Esophagus (tissue), 2 donors: ENCODE data around the gene KYNU. TPM values are rescaled to one million over a fixed set of nuclear protein-coding genes. Genes with fewer than 3 reads are reported as not detected.
"Not testable (repeated sequence)": the region's sequence is repeated elsewhere in the genome, so short reads cannot be mapped to it uniquely, and the experiment has no call there.

Experiments used
- H3K27ac ChIP-seq, 2 donors: one replicate each; pipeline ENCODE4 v1.5.1; 2013; ENCODE audit warnings: low read depth in 2 of 2, mild to moderate bottlenecking in 2 of 2, inconsistent platforms in 1 of 2, low read length in 1 of 2, moderate library complexity in 1 of 2
- H3K27me3 ChIP-seq, 2 donors: one replicate each; pipeline ENCODE4 v1.6.1; 2013; ENCODE audit warnings: low read length in 2 of 2, control low read depth in 1 of 2, mild to moderate bottlenecking in 1 of 2; ENCODE audit not compliant: insufficient read depth in 2 of 2, control insufficient read depth in 1 of 2
- H3K36me3 ChIP-seq, 2 donors: one replicate each; pipeline ENCODE4 v1.6.1; 2013; ENCODE audit warnings: low read length in 1 of 2; ENCODE audit not compliant: control insufficient read depth in 2 of 2, insufficient read depth in 2 of 2
- H3K4me1 ChIP-seq, 2 donors: one replicate each; pipeline ENCODE4 v1.6.1; 2013; ENCODE audit warnings: low read length in 1 of 2; ENCODE audit not compliant: control insufficient read depth in 2 of 2, insufficient read depth in 2 of 2
- H3K4me3 ChIP-seq, 2 donors: one replicate each; pipeline ENCODE4 v1.5.1; 2013; ENCODE audit warnings: low read length in 2 of 2, mild to moderate bottlenecking in 2 of 2, low read depth in 1 of 2, moderate library complexity in 1 of 2
- H3K9me3 ChIP-seq, 2 donors: one replicate each; pipeline ENCODE4 v1.6.1; 2013; ENCODE audit warnings: mild to moderate bottlenecking in 2 of 2, low read depth in 1 of 2, low read length in 1 of 2, moderate library complexity in 1 of 2; ENCODE audit not compliant: control insufficient read depth in 2 of 2, insufficient read depth in 1 of 2
- WGBS, 2 donors: extraction: QIAGEN DNeasy Blood & Tissue Kit; methylation state at CpG; one replicate each; pipeline ENCODE4 v1.1.7; 2013; 5-methylcytosine and 5-hydroxymethylcytosine counted together
- polyA plus RNA-seq, 2 donors: library from polyadenylated mRNA; stranded (reverse); fragments of 200-250 nt; gene quantifications; one replicate each; pipeline ENCODE4 v1.2.3, GENCODE V29; 2013
- donor health status: healthy with polysubstance abuse.
- donor health status: Bipolar disorder and iron deficiency.

The KYNU gene
- polyA plus RNA-seq, 2 donors: 2.4 to 2.7 TPM

- H3K36me3 ChIP-seq: no peaks in the 10 kb centered on the region
- no peak overlapping the region for H3K4me3 ChIP-seq
- H3K4me1 ChIP-seq: peaks cover 0 to 2% of the 10 kb centered on the region in 2 donors
- H3K27ac ChIP-seq: no peak overlapping the region
- H3K27me3 ChIP-seq: no peaks in the 10 kb centered on the region
- peaks cover 2 to 3% of the 10 kb centered on the region in 2 donors for H3K9me3 ChIP-seq
Observed at GRCh38 chr2:142944721-142945120, 67.3 kb downstream of the KYNU start.

- Histone ChIP-seq H3K27ac (no peak overlapping the region), H3K9me3 (peaks cover 2 to 3% of the 10 kb centered on the region in 2 donors), H3K4me1 (peaks cover 0 to 2% of the 10 kb centered on the region in 2 donors), H3K27me3 (no peaks in the 10 kb centered on the region), H3K36me3 (no peaks in the 10 kb centered on the region), H3K4me3 (no peak overlapping the region)
- 69 to 90% methylated on average over 1 of the region's 1 CpG for WGBS, 2 donors
Observed at GRCh38 chr2:142946941-142947340, 69.5 kb downstream of the KYNU start.

GRCh38 chr2:142948723-142949122 is 71.3 kb downstream of the KYNU start:
- not testable (repeated sequence) for H3K4me1 ChIP-seq, H3K27ac ChIP-seq, H3K27me3 ChIP-seq, H3K4me3 ChIP-seq, H3K36me3 ChIP-seq, H3K9me3 ChIP-seq
- WGBS, 2 donors: 70 to 88% methylated on average over 2 of the region's 2 CpGs

GRCh38 chr2:142950323-142950722 is 72.9 kb downstream of the KYNU start:
- H3K4me1 ChIP-seq, H3K36me3 ChIP-seq, H3K27ac ChIP-seq, H3K4me3 ChIP-seq, H3K27me3 ChIP-seq, H3K9me3 ChIP-seq: not testable (repeated sequence)
- WGBS, 2 donors: 88 to 95% methylated on average over 2 of the region's 2 CpGs

GRCh38 chr2:142951190-142952007 is 73.9 kb downstream of the KYNU start:
- no peaks in the 10 kb centered on the region for H3K4me1 ChIP-seq
- peaks cover 2 to 3% of the 10 kb centered on the region in 2 donors for H3K9me3 ChIP-seq
- no peaks in the 10 kb centered on the region for H3K36me3 ChIP-seq
- no peak overlapping the region for H3K27ac ChIP-seq
- H3K4me3 ChIP-seq: no peak overlapping the region
- H3K27me3 ChIP-seq: no peaks in the 10 kb centered on the region

- Histone ChIP-seq H3K9me3 (peaks cover 2 to 3% of the 10 kb centered on the region in 2 donors), H3K27me3 (no peaks in the 10 kb centered on the region), H3K36me3 (no peaks in the 10 kb centered on the region), H3K27ac (no peak overlapping the region), H3K4me3 (no peak overlapping the region), H3K4me1 (no peaks in the 10 kb centered on the region)
- 77 to 84% methylated on average over 3 of the region's 3 CpGs for WGBS, 2 donors
Observed at GRCh38 chr2:142952018-142952417, 74.6 kb downstream of the KYNU start.

DNA sequence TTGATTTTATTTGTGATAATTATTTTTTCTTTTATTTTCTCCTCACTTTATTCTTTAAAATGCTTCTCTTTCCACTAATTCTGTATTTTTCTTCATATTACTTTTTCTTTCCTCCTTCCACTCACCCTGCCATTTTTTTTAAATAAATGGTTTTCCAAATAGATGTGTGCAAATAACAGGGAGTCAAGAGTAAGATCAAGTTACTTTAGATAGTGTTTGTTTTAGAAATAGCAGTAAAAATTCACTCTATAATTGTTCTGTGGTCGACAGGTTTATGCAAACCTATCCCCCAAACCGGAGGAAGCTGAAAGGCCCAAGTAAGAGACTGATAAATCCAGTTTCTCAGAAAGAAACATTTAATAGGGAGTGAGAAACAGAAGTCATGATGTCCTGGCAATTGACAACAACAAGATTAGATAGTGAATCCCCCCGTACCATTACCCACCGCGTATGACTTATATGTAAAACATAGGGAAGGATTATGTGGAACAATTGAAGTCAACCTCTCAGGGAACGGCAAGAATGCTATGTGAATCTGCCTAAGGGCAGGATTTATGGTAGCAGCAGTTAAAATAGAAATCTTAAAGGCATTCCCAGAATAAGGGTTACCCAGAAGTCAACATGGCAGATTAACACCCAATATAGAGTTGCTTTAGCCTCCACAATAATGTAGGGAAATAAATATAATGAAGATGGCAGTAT is 75.5 kb downstream of the KYNU start:
- H3K27me3 ChIP-seq: no peaks in the 10 kb centered on the region
- no peak overlapping the region for H3K27ac ChIP-seq
- H3K4me3 ChIP-seq: no peak overlapping the region
- H3K36me3 ChIP-seq: no peaks in the 10 kb centered on the region
- H3K4me1 ChIP-seq: no peaks in the 10 kb centered on the region
- 46 to 57% methylated on average over 6 of the region's 6 CpGs for WGBS, 2 donors
- peaks cover 2 to 3% of the 10 kb centered on the region in 2 donors for H3K9me3 ChIP-seq

- Histone ChIP-seq H3K4me1 (no peaks in the 10 kb centered on the region), H3K9me3 (no peaks in the 10 kb centered on the region), H3K27me3 (no peaks in the 10 kb centered on the region), H3K36me3 (no peaks in the 10 kb centered on the region), H3K27ac (no peak overlapping the region), H3K4me3 (no peak overlapping the region)
- 73 to 87% methylated on average over 1 of the region's 1 CpG for WGBS, 2 donors
Observed at GRCh38 chr2:142954493-142954892, 77.0 kb downstream of the KYNU start.

DNA sequence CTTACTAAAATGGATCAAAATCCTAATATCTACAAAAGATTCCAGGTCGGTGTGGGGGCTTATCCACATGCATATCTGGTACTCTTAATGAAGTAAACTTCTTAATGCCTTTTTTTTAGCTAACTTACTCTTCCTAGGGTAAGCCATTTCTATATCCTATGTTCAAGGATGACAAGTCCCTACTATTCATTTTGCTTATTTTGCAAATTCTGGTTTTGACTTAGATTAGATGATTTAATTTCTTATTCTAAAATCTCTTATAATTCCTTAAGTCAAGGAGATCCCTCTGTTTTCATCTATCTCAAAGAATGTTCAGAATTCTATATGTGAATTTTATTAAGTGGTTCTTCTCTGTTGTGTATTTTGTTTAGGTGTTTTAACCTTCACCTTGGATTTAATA is 79.7 kb downstream of the KYNU start:
- Histone ChIP-seq H3K27ac (no peak overlapping the region), H3K27me3 (no peaks in the 10 kb centered on the region), H3K4me1 (no peaks in the 10 kb centered on the region), H3K36me3 (no peaks in the 10 kb centered on the region), H3K9me3 (no peaks in the 10 kb centered on the region), H3K4me3 (no peak overlapping the region)
- WGBS, 2 donors: 64 to 71% methylated on average over 1 of the region's 1 CpG

DNA sequence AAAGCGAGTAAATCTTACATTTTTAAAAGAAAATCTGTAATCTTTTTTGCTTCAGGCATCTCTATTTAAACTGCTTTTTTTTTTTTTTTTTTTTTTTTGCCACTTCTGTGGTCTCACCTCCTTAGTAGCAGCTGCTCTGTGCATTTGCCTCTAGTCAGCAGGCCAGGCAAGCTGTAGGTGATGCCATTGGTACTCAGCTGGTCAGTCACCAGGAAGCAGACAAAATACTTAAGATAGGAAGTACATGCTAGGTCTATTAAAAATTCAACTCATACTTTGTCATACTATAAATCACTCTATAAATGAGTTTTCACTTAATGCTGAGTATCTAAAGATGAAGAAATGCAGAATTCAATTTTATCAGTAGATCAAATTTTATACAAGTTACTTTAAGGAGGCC is 83.7 kb downstream of the KYNU start:
- Histone ChIP-seq H3K36me3 (no peaks in the 10 kb centered on the region), H3K9me3 (no peaks in the 10 kb centered on the region), H3K27ac (no peak overlapping the region), H3K4me3 (no peak overlapping the region), H3K27me3 (no peaks in the 10 kb centered on the region), H3K4me1 (no peaks in the 10 kb centered on the region)
- WGBS, 2 donors: 91 to 94% methylated on average over 1 of the region's 1 CpG
